Suprapubic skin (tissue), 4 donors: ENCODE measurements around the gene KRT8.

ENCODE experiments used
- CTCF ChIP-seq, 2 donors: fragments of 200-600 bp in 1 of 2; fragments of 450-650 bp in 1 of 2; sonication (generic) in 1 of 2; IDR thresholded peaks; one replicate each; pipeline ENCODE4 v1.5.1; 2016 to 2019; ENCODE audit warnings: antibody characterized with exemption in 2 of 2, mild to moderate bottlenecking in 1 of 2, moderate library complexity in 1 of 2
- EP300 ChIP-seq: sonication (generic); formaldehyde crosslinking; IDR thresholded peaks from one replicate; pipeline ENCODE4 v1.6.1; 2017; ENCODE audit warnings: antibody characterized with exemption
- POLR2A ChIP-seq, 2 donors: fragments of 450-650 bp; IDR thresholded peaks; one replicate each; pipeline ENCODE4 v1.6.1; 2017; ENCODE audit warnings: antibody characterized with exemption in 2 of 2, mild to moderate bottlenecking in 2 of 2, moderate library complexity in 2 of 2
- POLR2AphosphoS5 ChIP-seq, 3 donors: sonication (generic); formaldehyde crosslinking; IDR thresholded peaks; one replicate each; pipeline ENCODE4 v1.6.1; 2017; ENCODE audit warnings: antibody characterized with exemption in 3 of 3

GRCh38 chr12:52951640-52952039, 46.8 kb upstream of the KRT8 start:
- no peak for TF ChIP-seq CTCF (IDR thresholded peaks at IDR 0.05)
- no peak for TF ChIP-seq POLR2AphosphoS5 (IDR thresholded peaks at IDR 0.05)
- TF ChIP-seq EP300 = no peak
- TF ChIP-seq POLR2A (IDR thresholded peaks at IDR 0.05) = no peak
